GM12891 (cell line): ENCODE data around the gene KIF13A.
"Not testable (repeated sequence)": the region's sequence is repeated elsewhere in the genome, so short reads cannot be mapped to it uniquely, and the experiment has no call there.

Experiments
- DNase-seq: peaks from one replicate; pipeline ENCODE4 v3.0.0; 2011; ENCODE audit warnings: low spot score; ENCODE audit not compliant: insufficient read length
- FAIRE-seq: peaks from 2 replicates; lab custom pipeline; 2011; peaks lifted over from hg19 to GRCh38; lab: Jason Lieb, UNC
- PAX5 ChIP-seq: IDR thresholded peaks from 2 replicates; pipeline ENCODE4 v1.6.1; 2011; ENCODE audit warnings: low read length, moderate library complexity, mild to moderate bottlenecking; ENCODE audit not compliant: insufficient read depth, severe bottlenecking
- POLR2A ChIP-seq: IDR thresholded peaks from 2 replicates; pipeline ENCODE4 v1.6.1; 2011; ENCODE audit warnings: low read depth, low read length, control low read depth
- POLR2AphosphoS5 ChIP-seq: IDR thresholded peaks from 2 replicates; pipeline ENCODE4 v1.6.1; 2011; ENCODE audit warnings: low read depth, low read length, control low read depth
- POU2F2 ChIP-seq: IDR thresholded peaks from 2 replicates; pipeline ENCODE4 v1.6.1; 2011; ENCODE audit warnings: low read depth, mild to moderate bottlenecking, control low read depth, low read length, moderate library complexity
- SPI1 ChIP-seq: IDR thresholded peaks from 2 replicates; pipeline ENCODE4 v1.6.1; 2011; ENCODE audit warnings: low read depth, low read length, control low read depth
- TAF1 ChIP-seq: IDR thresholded peaks from 2 replicates; pipeline ENCODE4 v1.6.1; 2011; ENCODE audit warnings: low read depth, low read length, control low read depth

The KIF13A gene

DNA sequence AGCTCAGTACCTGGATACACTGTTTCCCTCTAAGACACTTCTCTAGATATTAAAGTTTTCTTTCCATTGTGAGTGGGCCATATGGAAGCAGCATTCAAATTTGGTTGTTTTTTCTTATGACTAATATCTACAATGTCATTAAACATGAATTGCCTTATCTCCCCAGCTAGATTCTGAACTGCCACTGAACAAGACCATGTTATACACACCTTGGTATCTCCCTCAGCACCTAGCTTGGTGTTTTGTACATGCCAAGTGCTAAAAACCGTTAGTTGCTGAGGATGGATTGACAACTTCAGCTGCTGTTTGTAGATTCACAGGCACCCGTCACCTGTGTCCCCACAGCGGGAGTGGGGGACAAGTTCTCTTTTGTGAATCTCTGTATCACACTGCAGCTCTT, 131.1 kb downstream of the KIF13A start:
- TF ChIP-seq POLR2AphosphoS5 = no peak
- TF ChIP-seq POLR2A = no peak
- TF ChIP-seq POU2F2 = no peak
- TF ChIP-seq SPI1 = no peak
- TF ChIP-seq PAX5 = no peak
- TF ChIP-seq TAF1 = no peak
- FAIRE-seq (no peak), DNase-seq (no peak)

DNA sequence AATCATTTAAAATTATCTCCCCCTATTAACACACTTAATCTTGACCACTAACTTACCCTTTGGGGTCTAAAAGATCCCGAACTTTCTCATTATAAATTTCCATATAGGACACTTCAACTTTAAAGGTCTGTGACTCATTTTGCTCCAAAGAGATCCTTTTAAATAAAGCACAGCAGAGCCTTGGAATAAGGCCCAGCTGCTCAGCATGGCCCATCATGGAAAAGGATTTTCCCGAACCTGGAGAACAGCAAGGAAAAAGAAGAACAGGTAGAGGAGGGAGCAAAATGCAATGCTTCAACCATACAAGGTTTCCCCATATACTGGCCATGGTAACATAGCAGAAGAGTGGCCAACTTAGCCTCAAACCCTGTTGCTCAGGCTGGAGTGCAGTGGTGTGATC, 132.1 kb downstream of the KIF13A start:
- TF ChIP-seq POLR2A = no peak
- no peak for TF ChIP-seq TAF1
- TF ChIP-seq SPI1 = no peak
- no peak for TF ChIP-seq POLR2AphosphoS5
- TF ChIP-seq POU2F2 = no peak
- TF ChIP-seq PAX5 = no peak
- DNase-seq (no peak), FAIRE-seq (no peak)

DNA sequence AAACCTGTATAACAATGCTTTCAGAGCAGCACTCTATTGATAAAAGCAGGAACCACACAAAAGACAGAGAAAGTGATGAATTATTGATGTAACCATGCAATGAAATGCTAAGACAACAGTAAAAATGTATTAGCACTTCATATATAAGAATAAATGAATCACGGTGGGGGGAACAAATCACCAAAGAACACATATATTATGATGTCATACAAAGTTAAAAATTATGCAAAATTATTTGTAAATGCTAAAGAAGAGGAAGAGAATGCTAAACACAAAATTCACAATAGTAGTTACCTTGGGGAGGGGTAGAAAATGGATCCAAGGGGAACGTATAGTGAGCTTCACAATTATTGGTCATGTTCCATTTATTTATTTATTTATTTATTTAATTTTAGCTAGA, 133.9 kb downstream of the KIF13A start:
- TF ChIP-seq TAF1 = no peak
- TF ChIP-seq POLR2AphosphoS5 = no peak
- no peak for TF ChIP-seq PAX5
- FAIRE-seq = no peak

DNA sequence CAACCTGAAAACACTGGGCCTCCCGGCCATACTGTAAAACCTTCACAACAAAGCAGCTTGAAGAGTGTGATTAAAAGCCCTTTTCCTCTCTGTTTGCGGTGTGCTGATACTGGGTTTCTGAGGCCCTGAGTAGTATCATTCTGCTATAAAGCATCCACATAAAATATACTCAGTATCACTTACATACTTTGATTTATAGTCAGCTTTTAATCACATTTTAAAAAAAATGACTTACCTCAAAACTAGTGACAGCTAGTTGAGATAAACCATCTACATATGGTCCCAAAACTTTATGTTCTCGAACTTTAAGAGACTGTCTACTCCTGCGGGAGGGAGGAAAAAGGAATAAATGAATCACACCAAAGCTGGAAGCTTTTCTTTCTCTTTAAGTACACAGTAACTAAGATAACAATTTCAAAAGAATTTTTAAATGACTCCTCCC, 135.7 kb downstream of the KIF13A start:
- FAIRE-seq = no peak
- no peak for DNase-seq

More for the DNA sequence above, 133.9 kb downstream of the KIF13A start:
- no peak for DNase-seq

DNA sequence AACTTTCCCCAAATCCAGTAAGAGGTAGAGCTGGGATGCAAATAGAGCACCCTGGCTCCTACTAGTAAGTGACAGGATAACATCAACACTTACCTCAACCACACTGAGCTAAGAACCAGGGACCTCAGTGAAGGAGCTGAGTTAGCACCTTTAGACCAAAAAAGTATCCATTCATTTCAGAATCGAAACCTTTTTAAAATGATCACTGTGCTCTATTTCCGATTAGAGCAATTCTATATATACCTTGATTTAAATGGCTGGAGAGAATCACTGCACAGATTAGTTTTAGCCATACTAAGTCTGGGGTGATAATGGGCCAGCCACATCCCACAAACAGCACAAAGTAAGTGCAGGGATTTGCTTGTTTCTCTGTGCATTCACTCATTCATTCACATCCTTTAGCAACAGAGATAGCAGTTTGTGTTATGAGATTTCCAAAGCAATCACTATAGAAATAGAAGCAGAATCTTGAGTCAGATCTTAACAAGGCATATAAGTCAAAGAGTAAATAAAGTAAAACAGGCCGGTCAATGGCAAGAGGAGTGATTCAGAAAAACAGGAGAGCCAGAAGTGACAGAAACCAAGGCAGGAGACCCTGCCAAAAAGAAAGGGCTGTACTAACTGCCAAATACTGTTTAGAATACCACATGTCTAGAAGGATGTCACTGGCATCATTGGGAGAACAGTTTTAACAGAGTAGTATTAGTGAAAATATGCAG, 136.3 kb downstream of the KIF13A start:
- no peak for DNase-seq
- no peak for FAIRE-seq
- TF ChIP-seq POLR2AphosphoS5 = no peak
- no peak for TF ChIP-seq TAF1
- no peak for TF ChIP-seq PAX5
- TF ChIP-seq SPI1 = no peak
- no peak for TF ChIP-seq POU2F2

More for the DNA sequence above, 135.7 kb downstream of the KIF13A start:
- no peak for TF ChIP-seq POLR2AphosphoS5
- no peak for TF ChIP-seq PAX5
- TF ChIP-seq POU2F2 = no peak
- TF ChIP-seq POLR2A = no peak
- TF ChIP-seq SPI1 = no peak
- no peak for TF ChIP-seq TAF1

DNA sequence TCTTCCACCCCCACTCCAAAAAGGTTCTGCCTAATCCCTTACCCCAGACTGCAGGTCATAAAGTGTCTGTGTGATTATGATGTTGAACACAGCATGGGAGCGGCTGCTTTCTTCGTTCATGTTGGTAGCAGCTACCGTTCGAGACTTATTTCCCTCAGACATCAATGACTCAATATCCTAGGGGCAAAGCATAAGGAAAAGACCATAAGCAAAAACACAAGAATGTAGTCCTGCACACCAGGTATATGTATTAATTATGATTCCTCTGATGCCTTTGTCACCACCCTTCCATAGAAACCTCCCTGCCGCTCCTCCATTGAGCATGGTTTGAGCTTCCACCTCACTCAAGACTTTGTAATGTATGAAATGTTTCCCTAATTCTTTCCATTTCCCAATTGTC, 137.2 kb downstream of the KIF13A start:
- DNase-seq = no peak
- FAIRE-seq = no peak
- TF ChIP-seq SPI1 (no peak), POU2F2 (no peak), TAF1 (no peak), PAX5 (no peak), POLR2AphosphoS5 (no peak), POLR2A (no peak)

DNA sequence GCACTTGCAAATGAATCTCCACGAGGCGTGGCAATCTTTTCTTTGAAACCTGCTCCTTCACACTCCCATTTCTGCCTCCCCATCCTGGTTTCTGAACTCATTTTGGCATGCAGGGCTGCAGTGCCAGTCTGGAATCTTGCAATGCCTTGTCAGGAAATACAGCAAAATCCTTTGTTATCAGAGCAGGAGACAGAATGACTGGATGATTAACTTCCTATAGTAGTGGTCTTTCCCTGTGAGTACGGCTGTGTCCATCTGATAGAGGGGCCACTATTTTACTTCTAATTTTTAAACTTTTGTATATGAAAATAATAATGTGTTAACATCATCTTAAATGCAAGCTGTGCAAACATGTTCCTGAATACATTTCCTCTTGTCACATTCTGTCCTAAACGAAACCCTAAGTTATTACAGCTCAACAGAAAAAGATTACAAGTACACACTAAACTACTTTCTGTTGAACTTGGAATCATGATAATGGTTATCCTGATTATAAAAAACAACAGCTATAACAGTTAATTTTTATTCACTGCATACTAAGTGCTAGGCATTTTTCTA, 140.2 kb downstream of the KIF13A start:
- TF ChIP-seq TAF1 (no peak), POU2F2 (no peak), POLR2AphosphoS5 (no peak), POLR2A (no peak), SPI1 (no peak), PAX5 (no peak)
- FAIRE-seq (no peak), DNase-seq (no peak)

DNA sequence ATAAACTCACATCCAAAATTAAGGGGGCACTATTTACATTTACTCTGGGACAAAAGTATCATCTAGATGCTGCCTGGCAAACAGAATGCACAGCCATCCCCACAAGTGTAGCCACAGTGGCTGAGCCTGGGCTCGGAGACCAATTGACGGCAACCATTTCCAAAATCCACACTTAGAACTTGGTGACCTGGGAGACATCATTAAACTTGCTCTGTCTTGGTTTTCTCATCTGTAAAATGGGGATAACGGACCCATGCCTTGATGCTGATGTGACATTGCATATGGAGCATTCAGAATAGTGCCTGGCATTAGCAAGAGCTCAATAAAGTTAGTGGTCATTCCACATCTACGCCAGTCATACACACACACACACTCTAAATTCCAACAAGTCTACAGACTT, 140.7 kb downstream of the KIF13A start:
- TF ChIP-seq PAX5 (no peak), POLR2AphosphoS5 (no peak), SPI1 (no peak), POLR2A (no peak), POU2F2 (no peak), TAF1 (no peak)
- no peak for DNase-seq
- no peak for FAIRE-seq

DNA sequence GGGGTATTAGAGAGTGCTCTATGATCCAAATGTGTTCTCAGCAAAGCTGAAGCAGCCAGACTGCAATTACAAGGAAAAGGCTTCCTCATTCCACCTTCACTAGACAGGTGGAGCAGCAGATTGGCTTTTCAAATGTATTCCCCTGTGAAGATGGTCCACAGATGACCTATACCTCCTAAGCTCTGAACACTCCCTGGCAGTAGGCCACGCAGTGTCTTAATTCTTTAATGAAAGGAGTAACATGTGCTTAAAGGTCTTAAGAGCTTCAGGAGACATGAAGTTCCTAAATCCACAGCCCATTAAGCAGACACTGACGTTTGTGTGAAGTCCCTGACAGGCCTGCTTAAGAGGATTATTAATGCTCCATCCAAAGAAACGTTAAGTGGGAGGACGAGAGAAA, 141.8 kb downstream of the KIF13A start:
- TF ChIP-seq POLR2AphosphoS5 = no peak
- no peak for TF ChIP-seq SPI1
- TF ChIP-seq POLR2A = no peak
- no peak for TF ChIP-seq PAX5
- no peak for TF ChIP-seq TAF1
- TF ChIP-seq POU2F2 = no peak
- FAIRE-seq = no peak

DNA sequence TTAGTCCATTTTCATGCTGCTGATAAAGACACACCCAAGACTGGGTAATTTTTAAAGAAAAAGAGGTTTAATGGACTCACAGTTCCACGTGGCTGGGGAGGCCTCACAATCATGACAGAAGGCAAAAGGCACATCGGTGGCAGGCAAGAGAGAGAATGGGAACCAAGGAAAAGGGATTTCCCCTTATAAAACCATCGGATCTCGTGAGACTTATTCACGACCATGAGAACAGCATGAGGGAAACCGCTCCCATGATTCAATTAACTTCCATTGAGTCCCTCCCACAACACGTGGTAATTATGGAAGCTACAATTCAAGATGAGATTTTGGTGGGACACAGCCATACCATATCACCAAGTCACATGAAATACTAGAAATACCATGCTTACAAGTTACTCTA, 142.5 kb downstream of the KIF13A start:
- DNase-seq, FAIRE-seq: not testable (repeated sequence)

More for the DNA sequence above, 141.8 kb downstream of the KIF13A start:
- DNase-seq = no peak
